H9 (cell line): Measurements from ENCODE around the gene PCBP4. TPM values are rescaled to one million over a fixed set of nuclear protein-coding genes. Genes with fewer than 3 reads are reported as not detected.

Source experiments
- DNase-seq: peaks from one replicate; pipeline ENCODE4 v3.0.0-alpha.2; 2017
- H2AFZ ChIP-seq: one replicate; pipeline ENCODE4 v1.6.1; 2013; ENCODE audit warnings: mild to moderate bottlenecking, low read length, control low read depth, moderate library complexity
- H2AK5ac ChIP-seq: 2 replicates; pipeline ENCODE4 v1.6.1; 2013; ENCODE audit warnings: low read length, control low read depth, mixed read lengths; ENCODE audit not compliant: insufficient read length
- H2BK120ac ChIP-seq: one replicate; pipeline ENCODE4 v1.6.1; 2013; ENCODE audit warnings: low read depth, mild to moderate bottlenecking, low read length, control low read depth, inconsistent platforms; ENCODE audit not compliant: poor library complexity, severe bottlenecking
- H2BK12ac ChIP-seq: 2 replicates; pipeline ENCODE4 v1.6.1; 2013; ENCODE audit warnings: low read length, control low read depth, mixed read lengths, low read depth; ENCODE audit not compliant: insufficient read length
- H2BK15ac ChIP-seq: 2 replicates; pipeline ENCODE4 v1.6.1; 2013; ENCODE audit warnings: low read depth, low read length, control low read depth
- H2BK20ac ChIP-seq: one replicate; pipeline ENCODE4 v1.6.1; 2013; ENCODE audit warnings: low read depth, mild to moderate bottlenecking, low read length, control low read depth, inconsistent platforms; ENCODE audit not compliant: poor library complexity, severe bottlenecking
- H2BK5ac ChIP-seq: 2 replicates; pipeline ENCODE4 v1.6.1; 2013; ENCODE audit warnings: low read length, control low read depth, mixed read lengths; ENCODE audit not compliant: insufficient read length
- H3K14ac ChIP-seq: 2 replicates; pipeline ENCODE4 v1.6.1; 2013; ENCODE audit warnings: low read length, control low read depth; ENCODE audit not compliant: insufficient read depth
- H3K18ac ChIP-seq: 2 replicates; pipeline ENCODE4 v1.6.1; 2013; ENCODE audit warnings: low read depth, mild to moderate bottlenecking, mixed read lengths, low read length, control low read depth; ENCODE audit not compliant: insufficient read length
- H3K23ac ChIP-seq: 2 replicates; pipeline ENCODE4 v1.6.1; 2013; ENCODE audit warnings: low read length, control low read depth, mixed read lengths, low read depth; ENCODE audit not compliant: insufficient read length
- H3K23me2 ChIP-seq: 2 replicates; pipeline ENCODE4 v1.6.1; 2013; ENCODE audit warnings: low read depth, mild to moderate bottlenecking, mixed read lengths, low read length, control low read depth; ENCODE audit not compliant: insufficient read length, poor library complexity, severe bottlenecking
- H3K27ac ChIP-seq: 2 replicates; pipeline ENCODE4 v1.5.1; 2013; ENCODE audit warnings: low read length, control low read depth, mixed read lengths, low read depth; ENCODE audit not compliant: insufficient read length
- H3K27me3 ChIP-seq: 2 replicates; pipeline ENCODE4 v1.6.1; 2013; ENCODE audit warnings: low read length, control low read depth, inconsistent platforms; ENCODE audit not compliant: insufficient read depth
- H3K4ac ChIP-seq: 2 replicates; pipeline ENCODE4 v1.6.1; 2013; ENCODE audit warnings: low read depth, mild to moderate bottlenecking, control low read depth, inconsistent platforms, low read length, moderate library complexity
- H3K4me1 ChIP-seq: 2 replicates; pipeline ENCODE4 v1.6.1; 2013; ENCODE audit warnings: low read length, control low read depth, inconsistent platforms; ENCODE audit not compliant: insufficient read depth
- H3K4me2 ChIP-seq: 2 replicates; pipeline ENCODE4 v1.6.1; 2013; ENCODE audit warnings: low read length, control low read depth, mixed read lengths; ENCODE audit not compliant: insufficient read length, insufficient read depth
- H3K56ac ChIP-seq: 2 replicates; pipeline ENCODE4 v1.6.1; 2013; ENCODE audit warnings: low read depth, mild to moderate bottlenecking, mixed read lengths, low read length, control low read depth; ENCODE audit not compliant: insufficient read length
- H3K79me1 ChIP-seq: 2 replicates; pipeline ENCODE4 v1.6.1; 2013; ENCODE audit warnings: low read depth, mild to moderate bottlenecking, moderate library complexity, low read length, control low read depth, inconsistent platforms; ENCODE audit not compliant: insufficient read depth, poor library complexity, severe bottlenecking
- H3K79me2 ChIP-seq: 2 replicates; pipeline ENCODE4 v1.6.1; 2013; ENCODE audit warnings: low read length, control low read depth, inconsistent platforms; ENCODE audit not compliant: insufficient read depth
- H3K9ac ChIP-seq: 2 replicates; pipeline ENCODE4 v1.6.1; 2013; ENCODE audit warnings: low read length, control low read depth, mixed read lengths; ENCODE audit not compliant: insufficient read length; ENCODE audit errors: extremely low read depth
- H3K9me3 ChIP-seq: one replicate; pipeline ENCODE4 v1.6.1; 2013; ENCODE audit warnings: low read depth, low read length, inconsistent platforms; ENCODE audit not compliant: control insufficient read depth
- H3T11ph ChIP-seq: one replicate; pipeline ENCODE4 v1.6.1; 2013; ENCODE audit warnings: mild to moderate bottlenecking, low read length, control low read depth, inconsistent platforms
- H4K20me1 ChIP-seq: one replicate; pipeline ENCODE4 v1.6.1; 2013; ENCODE audit not compliant: control insufficient read depth, insufficient read length, insufficient read depth
- H4K5ac ChIP-seq: 2 replicates; pipeline ENCODE4 v1.6.1; 2013; ENCODE audit warnings: low read depth, mild to moderate bottlenecking, mixed read lengths, low read length, control low read depth; ENCODE audit not compliant: insufficient read length
- H4K8ac ChIP-seq: replicated peaks from 2 replicates; pipeline ENCODE4 v1.6.1; 2013; ENCODE audit warnings: low read length, control low read depth, mixed read lengths, low read depth; ENCODE audit not compliant: insufficient read length
- H4K91ac ChIP-seq: 2 replicates; pipeline ENCODE4 v1.6.1; 2013; ENCODE audit warnings: low read depth, mild to moderate bottlenecking, moderate library complexity, mixed read lengths, low read length, control low read depth; ENCODE audit not compliant: insufficient read length
- H3K27ac Mint-ChIP-seq, 3 experiments: 2 replicates in 2 of 3; 3 replicates in 1 of 3; pipeline ENCODE4 v1.8.0; 2020 to 2021; ENCODE audit warnings: mixed read lengths in 3 of 3, mild to moderate bottlenecking in 1 of 3, moderate library complexity in 1 of 3
- H3K27me3 Mint-ChIP-seq: 2 replicates; pipeline ENCODE4 v1.8.0; 2021; ENCODE audit warnings: low read depth, mild to moderate bottlenecking, moderate library complexity, mixed read lengths
- H3K36me3 Mint-ChIP-seq, 3 experiments: 2 replicates in 2 of 3; 3 replicates in 1 of 3; pipeline ENCODE4 v1.8.0; 2020 to 2021; ENCODE audit warnings: low read depth in 3 of 3, mixed read lengths in 3 of 3; ENCODE audit not compliant: insufficient read depth in 1 of 3
- H3K4me1 Mint-ChIP-seq, 2 experiments: 2 replicates each; pipeline ENCODE4 v1.8.0; 2020; ENCODE audit warnings: mixed read lengths in 2 of 2
- H3K4me3 Mint-ChIP-seq, 2 experiments: 2 replicates in 1 of 2; 3 replicates in 1 of 2; pipeline ENCODE4 v1.8.0; 2020 to 2021; ENCODE audit warnings: mild to moderate bottlenecking in 2 of 2, mixed read lengths in 2 of 2, moderate library complexity in 1 of 2
- H3K9me3 Mint-ChIP-seq, 2 experiments: 2 replicates in 1 of 2; 3 replicates in 1 of 2; pipeline ENCODE4 v1.8.0; 2020; ENCODE audit warnings: mild to moderate bottlenecking in 2 of 2, mixed read lengths in 2 of 2, moderate library complexity in 1 of 2
- CTCF ChIP-seq: fragments of 200-600 bp; sonication (generic); conservative IDR thresholded peaks from 3 replicates; pipeline ENCODE4 v1.8.0; 2021; ENCODE audit warnings: antibody characterized with exemption, mild to moderate bottlenecking
- WGBS: extraction: QIAGEN DNeasy Blood & Tissue Kit; methylation state at CpG from one replicate; pipeline ENCODE4 v1.1.7; 2013; ENCODE audit warnings: missing lambda C conversion rate, low lambda C conversion rate, mixed read lengths; ENCODE audit not compliant: insufficient read length; ENCODE audit errors: extremely low coverage; 5-methylcytosine and 5-hydroxymethylcytosine counted together
- total RNA-seq: library from RNA; stranded (reverse); gene quantifications from 2 replicates; pipeline ENCODE4 v1.2.1, GENCODE V29; 2021

Gene PCBP4
- total RNA-seq, 1 experiment from 2014 or later = 24.6 TPM

GRCh38 chr3:51961602-51962569 is 5.4 kb downstream of the PCBP4 start:
- no peak overlapping the region for H3K4me3 Mint-ChIP-seq

More at GRCh38 chr3:51961602-51962569, 5.4 kb downstream of the PCBP4 start:
- no peak overlapping the region for H4K8ac ChIP-seq
- no peaks in the 10 kb centered on the region for H3K9me3 Mint-ChIP-seq
- no peaks in the 10 kb centered on the region for H3K79me2 ChIP-seq
- no peak overlapping the region for H2BK120ac ChIP-seq
- H3K27me3 ChIP-seq = no peaks in the 10 kb centered on the region
- DNase-seq = no peak
- H3T11ph ChIP-seq = no peak overlapping the region
- H2AK5ac ChIP-seq = no peak overlapping the region
- H3K14ac ChIP-seq = no peak overlapping the region
- H3K27me3 Mint-ChIP-seq = peaks cover 68% of the 10 kb centered on the region
- H2AFZ ChIP-seq = no peak overlapping the region
- H3K4me2 ChIP-seq = no peak overlapping the region
- H3K23ac ChIP-seq = no peak overlapping the region
- H4K20me1 ChIP-seq = no peaks in the 10 kb centered on the region
- peaks cover 3% of the 10 kb centered on the region for H3K23me2 ChIP-seq
- H3K18ac ChIP-seq = no peak overlapping the region
- H2BK20ac ChIP-seq = no peak overlapping the region
- no peaks in the 10 kb centered on the region for H3K79me1 ChIP-seq
- no peak overlapping the region for H3K27ac Mint-ChIP-seq
- no peaks in the 10 kb centered on the region; the same call in 1 of the 2 replicates for H3K4me1 ChIP-seq
- no CpG with 5 or more reads among the region's 9 CpGs for WGBS
- H3K56ac ChIP-seq = no peak overlapping the region
- peaks cover 40 to 59% of the 10 kb centered on the region in 2 experiments for H3K4me1 Mint-ChIP-seq
- no peak overlapping the region for H4K91ac ChIP-seq
- peaks cover 0 to 5% (median 0%) of the 10 kb centered on the region in 3 experiments; a peak in 2 of 7 replicates for H3K36me3 Mint-ChIP-seq
- H2BK15ac ChIP-seq = no peak overlapping the region
- no peak overlapping the region for H3K27ac ChIP-seq
- no peak overlapping the region for H2BK5ac ChIP-seq
- no peak overlapping the region for H3K9ac ChIP-seq
- no peaks in the 10 kb centered on the region for H3K9me3 ChIP-seq
- no peak overlapping the region for H4K5ac ChIP-seq
- no peak overlapping the region for H2BK12ac ChIP-seq
- TF ChIP-seq CTCF = no peak
- H3K4ac ChIP-seq = no peak overlapping the region
